Liver (tissue), 9 donors: ENCODE measurements around the gene UNC45B. TPM values are rescaled to one million over a fixed set of nuclear protein-coding genes. Genes with fewer than 3 reads are reported as not detected.
"Not testable (repeated sequence)": the region's sequence is repeated elsewhere in the genome, so short reads cannot be mapped to it uniquely, and the experiment has no call there.

ENCODE experiments used
- DNase-seq: peaks from one replicate; pipeline ENCODE4 v3.0.0-alpha.2; 2017; ENCODE audit warnings: low spot score
- H3K27ac ChIP-seq, 2 donors: one replicate each; pipeline ENCODE4 v1.7.0; 2013; ENCODE audit warnings: inconsistent platforms in 2 of 2, low read length in 2 of 2, control low read depth in 1 of 2, low read depth in 1 of 2, mild to moderate bottlenecking in 1 of 2
- H3K27me3 ChIP-seq, 4 donors: one replicate each; pipeline versions ENCODE4 v1.6.1 to v1.7.0; 2013; ENCODE audit warnings: low read length in 3 of 4, inconsistent platforms in 1 of 4, mild to moderate bottlenecking in 1 of 4, moderate library complexity in 1 of 4; ENCODE audit not compliant: control insufficient read depth in 4 of 4, insufficient read depth in 4 of 4
- H3K36me3 ChIP-seq, 4 donors: one replicate each; pipeline versions ENCODE4 v1.6.1 to v1.7.0; 2013; ENCODE audit warnings: low read length in 3 of 4, mild to moderate bottlenecking in 3 of 4, low read depth in 1 of 4, moderate library complexity in 1 of 4; ENCODE audit not compliant: control insufficient read depth in 4 of 4, insufficient read depth in 3 of 4
- H3K4me1 ChIP-seq, 4 donors: one replicate each; pipeline versions ENCODE4 v1.6.1 to v1.7.0; 2013; ENCODE audit warnings: low read length in 3 of 4, mild to moderate bottlenecking in 3 of 4, moderate library complexity in 1 of 4; ENCODE audit not compliant: control insufficient read depth in 4 of 4, insufficient read depth in 4 of 4
- H3K4me3 ChIP-seq, 3 donors: one replicate each; pipeline versions ENCODE4 v1.6.1 to v1.7.0; 2013; ENCODE audit warnings: low read length in 3 of 3, control low read depth in 1 of 3, low read depth in 1 of 3, mild to moderate bottlenecking in 1 of 3
- H3K9ac ChIP-seq, 2 donors: one replicate each; pipeline ENCODE4 v1.7.0; 2013; ENCODE audit warnings: low read length in 2 of 2, mild to moderate bottlenecking in 2 of 2, moderate library complexity in 2 of 2, control low read depth in 1 of 2, low read depth in 1 of 2
- H3K9me3 ChIP-seq, 4 donors: one replicate each; pipeline versions ENCODE4 v1.6.1 to v1.7.0; 2013; ENCODE audit warnings: low read length in 3 of 4; ENCODE audit not compliant: control insufficient read depth in 4 of 4
- EGR1 ChIP-seq, 2 donors: IDR thresholded peaks; 2 replicates each; pipeline ENCODE4 v1.6.1; 2016 to 2018; ENCODE audit warnings: antibody characterized with exemption in 2 of 2, low read depth in 2 of 2
- FOXA2 ChIP-seq: IDR thresholded peaks from 2 replicates; pipeline ENCODE4 v1.6.1; 2016; ENCODE audit warnings: antibody characterized with exemption
- HNF4A ChIP-seq, 2 donors: conservative IDR thresholded peaks; 2 replicates each; pipeline ENCODE4 v1.6.1; 2016; ENCODE audit warnings: antibody characterized with exemption in 2 of 2, mild to moderate bottlenecking in 2 of 2
- JUND ChIP-seq, 2 donors: IDR thresholded peaks; 2 replicates each; pipeline ENCODE4 v1.6.1; 2016; ENCODE audit warnings: antibody characterized with exemption in 2 of 2
- RXRA ChIP-seq, 2 donors: IDR thresholded peaks; 2 replicates each; pipeline ENCODE4 v1.6.1; 2017 to 2018; ENCODE audit warnings: antibody characterized with exemption in 2 of 2, mild to moderate bottlenecking in 1 of 2
- YY1 ChIP-seq: IDR thresholded peaks from 2 replicates; pipeline ENCODE4 v1.6.1; 2016; ENCODE audit warnings: antibody characterized with exemption, mild to moderate bottlenecking
- WGBS: extraction: QIAGEN DNeasy Blood & Tissue Kit; methylation state at CpG from one replicate; pipeline ENCODE4 v1.1.7; 2013; 5-methylcytosine and 5-hydroxymethylcytosine counted together
- polyA plus RNA-seq, 2 donors: library from polyadenylated mRNA; stranded (reverse) in 1 of 2; unstranded in 1 of 2; fragments of 200-250 nt in 1 of 2; fragments of >200 nt in 1 of 2; fragmentation: Nextera tagmentation in 1 of 2; extraction: Ambion mirVana in 1 of 2; gene quantifications; one replicate each; pipeline versions ENCODE4 v1.2.1 to v1.2.3, GENCODE V29; 2013 to 2015
- total RNA-seq, 2 donors: library from RNA; depleted of rRNA; stranded (reverse); fragments of >200 nt; gene quantifications; one replicate each; pipeline ENCODE4 v1.2.3, GENCODE V29; 2014
- TF ChIP-seq, protein P1 (sequence below): IDR thresholded peaks from 2 replicates; pipeline ENCODE4 v1.6.1; 2016; ENCODE audit warnings: antibody characterized with exemption, mild to moderate bottlenecking
- TF ChIP-seq, protein P2 (sequence below): fragments of 150-350 bp; IDR thresholded peaks from 2 replicates; pipeline ENCODE4 v1.5.1; 2017; ENCODE audit warnings: improper control_type of control experiment, low read depth, low read length; ENCODE audit not compliant: missing input control
- TF ChIP-seq, protein P3 (sequence below): IDR thresholded peaks from 2 replicates; pipeline ENCODE4 v1.6.1; 2016; ENCODE audit warnings: antibody characterized with exemption
- donor health status: healthy.
- donor health status: healthy.
- donor health status: healthy.
- donor health status: healthy.
- donor health status: healthy.

UNC45B gene
- total and polyA plus RNA-seq, 4 donors: 0.02 to 0.09 TPM; not detected in 2

DNA sequence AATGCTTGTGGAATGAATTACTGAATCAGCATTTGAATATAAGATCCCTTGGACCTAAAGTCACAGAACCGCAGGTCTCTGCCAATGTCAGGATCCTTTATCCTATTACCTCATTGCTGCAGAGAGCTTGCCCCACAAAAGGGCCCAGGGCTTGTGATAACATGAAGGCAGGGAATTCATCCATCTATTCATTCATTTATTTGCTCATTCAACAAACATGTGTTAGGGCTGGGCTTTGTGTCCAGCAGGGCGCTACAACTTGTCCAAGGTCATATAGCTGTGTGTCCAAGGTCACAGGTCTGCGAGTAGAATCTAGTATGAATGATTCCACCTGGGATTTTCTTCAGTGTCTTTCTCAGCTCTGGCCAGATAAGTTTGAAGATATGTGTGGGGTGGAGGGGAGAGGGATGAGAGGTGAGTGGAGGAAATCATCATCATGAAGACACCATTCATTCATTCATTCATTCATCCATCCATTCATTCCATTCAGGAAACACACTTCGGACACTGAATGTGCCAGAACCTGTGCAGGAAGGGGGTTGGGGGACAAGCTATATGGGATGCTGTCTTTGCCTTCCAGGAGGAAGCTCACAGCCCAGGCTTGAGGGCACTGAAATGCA, 1.3 kb upstream of the UNC45B start (continued):
- TF ChIP-seq, protein P1, sequence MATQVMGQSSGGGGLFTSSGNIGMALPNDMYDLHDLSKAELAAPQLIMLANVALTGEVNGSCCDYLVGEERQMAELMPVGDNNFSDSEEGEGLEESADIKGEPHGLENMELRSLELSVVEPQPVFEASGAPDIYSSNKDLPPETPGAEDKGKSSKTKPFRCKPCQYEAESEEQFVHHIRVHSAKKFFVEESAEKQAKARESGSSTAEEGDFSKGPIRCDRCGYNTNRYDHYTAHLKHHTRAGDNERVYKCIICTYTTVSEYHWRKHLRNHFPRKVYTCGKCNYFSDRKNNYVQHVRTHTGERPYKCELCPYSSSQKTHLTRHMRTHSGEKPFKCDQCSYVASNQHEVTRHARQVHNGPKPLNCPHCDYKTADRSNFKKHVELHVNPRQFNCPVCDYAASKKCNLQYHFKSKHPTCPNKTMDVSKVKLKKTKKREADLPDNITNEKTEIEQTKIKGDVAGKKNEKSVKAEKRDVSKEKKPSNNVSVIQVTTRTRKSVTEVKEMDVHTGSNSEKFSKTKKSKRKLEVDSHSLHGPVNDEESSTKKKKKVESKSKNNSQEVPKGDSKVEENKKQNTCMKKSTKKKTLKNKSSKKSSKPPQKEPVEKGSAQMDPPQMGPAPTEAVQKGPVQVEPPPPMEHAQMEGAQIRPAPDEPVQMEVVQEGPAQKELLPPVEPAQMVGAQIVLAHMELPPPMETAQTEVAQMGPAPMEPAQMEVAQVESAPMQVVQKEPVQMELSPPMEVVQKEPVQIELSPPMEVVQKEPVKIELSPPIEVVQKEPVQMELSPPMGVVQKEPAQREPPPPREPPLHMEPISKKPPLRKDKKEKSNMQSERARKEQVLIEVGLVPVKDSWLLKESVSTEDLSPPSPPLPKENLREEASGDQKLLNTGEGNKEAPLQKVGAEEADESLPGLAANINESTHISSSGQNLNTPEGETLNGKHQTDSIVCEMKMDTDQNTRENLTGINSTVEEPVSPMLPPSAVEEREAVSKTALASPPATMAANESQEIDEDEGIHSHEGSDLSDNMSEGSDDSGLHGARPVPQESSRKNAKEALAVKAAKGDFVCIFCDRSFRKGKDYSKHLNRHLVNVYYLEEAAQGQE: no peak
- no peak for TF ChIP-seq EGR1 (IDR thresholded peaks at IDR 0.05; ENCODE audit: low read depth in 2 of 2)

DNA sequence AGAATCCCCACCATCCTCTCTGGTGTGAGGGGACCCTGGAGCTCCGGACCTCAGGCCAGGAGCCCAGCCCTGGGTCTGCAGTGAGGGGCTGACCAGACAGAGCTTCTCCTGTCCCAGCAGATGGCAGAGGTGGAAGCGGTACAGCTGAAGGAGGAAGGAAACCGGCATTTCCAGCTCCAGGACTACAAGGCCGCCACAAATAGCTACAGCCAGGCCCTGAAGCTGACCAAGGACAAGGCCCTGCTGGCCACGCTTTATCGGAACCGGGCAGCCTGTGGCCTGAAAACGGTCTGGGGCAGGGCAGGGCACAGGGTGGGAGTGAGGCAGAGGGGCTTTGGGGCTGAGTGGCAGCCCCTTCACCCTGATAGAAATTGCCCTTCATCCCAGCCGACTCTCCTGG, 527 bp downstream of the UNC45B start:
- Histone ChIP-seq H3K4me1 (no peaks in the 10 kb centered on the region), H3K9me3 (no peaks in the 10 kb centered on the region), H3K27me3 (no peaks in the 10 kb centered on the region), H3K27ac (no peak overlapping the region), H3K4me3 (no peak overlapping the region), H3K9ac (no peak overlapping the region), H3K36me3 (no peaks in the 10 kb centered on the region)
- TF ChIP-seq HNF4A (conservative IDR thresholded peaks at IDR 0.05) (no peak), YY1 (no peak)
- TF ChIP-seq, protein P2, sequence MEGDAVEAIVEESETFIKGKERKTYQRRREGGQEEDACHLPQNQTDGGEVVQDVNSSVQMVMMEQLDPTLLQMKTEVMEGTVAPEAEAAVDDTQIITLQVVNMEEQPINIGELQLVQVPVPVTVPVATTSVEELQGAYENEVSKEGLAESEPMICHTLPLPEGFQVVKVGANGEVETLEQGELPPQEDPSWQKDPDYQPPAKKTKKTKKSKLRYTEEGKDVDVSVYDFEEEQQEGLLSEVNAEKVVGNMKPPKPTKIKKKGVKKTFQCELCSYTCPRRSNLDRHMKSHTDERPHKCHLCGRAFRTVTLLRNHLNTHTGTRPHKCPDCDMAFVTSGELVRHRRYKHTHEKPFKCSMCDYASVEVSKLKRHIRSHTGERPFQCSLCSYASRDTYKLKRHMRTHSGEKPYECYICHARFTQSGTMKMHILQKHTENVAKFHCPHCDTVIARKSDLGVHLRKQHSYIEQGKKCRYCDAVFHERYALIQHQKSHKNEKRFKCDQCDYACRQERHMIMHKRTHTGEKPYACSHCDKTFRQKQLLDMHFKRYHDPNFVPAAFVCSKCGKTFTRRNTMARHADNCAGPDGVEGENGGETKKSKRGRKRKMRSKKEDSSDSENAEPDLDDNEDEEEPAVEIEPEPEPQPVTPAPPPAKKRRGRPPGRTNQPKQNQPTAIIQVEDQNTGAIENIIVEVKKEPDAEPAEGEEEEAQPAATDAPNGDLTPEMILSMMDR: no peak
- WGBS: 77% methylated on average over 9 of the region's 9 CpGs
- no peak for DNase-seq

DNA sequence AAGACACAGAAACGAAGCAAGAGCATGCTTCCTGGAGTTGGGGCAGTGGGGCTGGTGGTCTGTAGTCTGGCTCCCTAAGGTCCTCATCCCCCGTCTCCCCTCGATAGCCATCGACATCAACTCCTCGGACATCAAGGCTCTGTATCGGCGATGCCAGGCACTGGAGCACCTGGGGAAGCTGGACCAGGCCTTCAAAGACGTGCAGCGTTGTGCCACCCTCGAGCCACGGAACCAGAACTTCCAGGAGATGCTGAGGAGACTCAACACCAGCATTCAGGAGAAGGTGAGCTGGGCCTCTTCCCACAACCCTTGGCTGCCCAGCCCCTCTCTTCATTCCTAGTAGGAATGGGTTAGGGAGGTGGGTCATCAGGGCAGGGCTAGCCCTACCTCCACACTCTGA, 2.3 kb downstream of the UNC45B start:
- Histone ChIP-seq H3K9ac (no peak overlapping the region), H3K9me3 (no peaks in the 10 kb centered on the region), H3K36me3 (no peaks in the 10 kb centered on the region), H3K4me1 (no peaks in the 10 kb centered on the region), H3K27ac (no peak overlapping the region), H3K27me3 (peaks cover 0 to 3% (median 0%) of the 10 kb centered on the region in 4 donors), H3K4me3 (no peak overlapping the region)
- DNase-seq: no peak
- whole genome bisulfite sequencing: 93% methylated on average over 11 of the region's 11 CpGs
- TF ChIP-seq, protein P2: no peak
- TF ChIP-seq JUND (IDR thresholded peaks at IDR 0.05) (no peak), RXRA (IDR thresholded peaks at IDR 0.05) (no peak), YY1 (no peak), FOXA2 (no peak)
- TF ChIP-seq, protein P3, sequence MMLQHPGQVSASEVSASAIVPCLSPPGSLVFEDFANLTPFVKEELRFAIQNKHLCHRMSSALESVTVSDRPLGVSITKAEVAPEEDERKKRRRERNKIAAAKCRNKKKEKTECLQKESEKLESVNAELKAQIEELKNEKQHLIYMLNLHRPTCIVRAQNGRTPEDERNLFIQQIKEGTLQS: no peak

DNA sequence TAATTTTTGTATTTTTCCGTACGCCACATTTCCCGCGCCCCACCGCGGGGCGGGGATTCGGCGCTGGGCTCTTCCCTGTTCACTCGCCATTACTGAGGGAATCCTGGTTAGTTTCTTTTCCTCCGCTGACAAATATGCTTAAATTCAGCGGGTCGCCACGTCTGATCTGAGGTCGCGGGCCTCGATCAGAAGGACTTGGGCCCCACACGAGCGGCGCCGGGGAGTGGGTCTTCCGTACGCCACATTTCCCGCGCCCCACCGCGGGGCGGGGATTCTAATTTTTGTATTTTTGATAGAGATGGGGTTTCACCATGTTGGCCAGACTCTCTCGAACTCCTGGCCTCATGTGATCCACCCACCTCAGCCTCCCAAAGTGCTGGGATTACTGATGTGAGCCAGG, 3.5 kb downstream of the UNC45B start:
- not testable (repeated sequence) for H3K9me3 ChIP-seq, H3K4me3 ChIP-seq, H3K4me1 ChIP-seq, H3K9ac ChIP-seq, DNase-seq, H3K27me3 ChIP-seq, H3K36me3 ChIP-seq, H3K27ac ChIP-seq
- 88% methylated on average over 29 of the region's 29 CpGs for WGBS
